Bronchial epithelial cell (primary cell): Measurements from ENCODE around the gene SLC25A22. TPM values are rescaled to one million over a fixed set of nuclear protein-coding genes. Genes with fewer than 3 reads are reported as not detected.

ENCODE experiments used
- DNase-seq: peaks from one replicate; pipeline ENCODE4 v3.0.0-alpha.2; 2010; ENCODE audit warnings: low read depth
- FAIRE-seq: peaks from 2 replicates; lab custom pipeline; 2011; peaks lifted over from hg19 to GRCh38; lab: Jason Lieb, UNC
- H3K27me3 ChIP-seq: 2 replicates; pipeline ENCODE4 v1.5.1; 2011; ENCODE audit warnings: low read length; ENCODE audit not compliant: control insufficient read depth, insufficient read depth
- H3K36me3 ChIP-seq: 2 replicates; pipeline ENCODE4 v1.5.1; 2011; ENCODE audit warnings: low read length; ENCODE audit not compliant: control insufficient read depth, insufficient read depth
- H3K4me3 ChIP-seq: 2 replicates; pipeline ENCODE4 v1.5.1; 2011; ENCODE audit warnings: mild to moderate bottlenecking, low read depth, low read length, control low read depth
- CTCF ChIP-seq: IDR thresholded peaks from 2 replicates; pipeline ENCODE4 v1.5.1; 2011; ENCODE audit warnings: mild to moderate bottlenecking, moderate library complexity, low read length, control low read depth, inconsistent platforms; ENCODE audit not compliant: insufficient read depth, severe bottlenecking
- total RNA-seq: library from RNA; depleted of rRNA; stranded (reverse); fragments of >200 nt; gene quantifications from 2 replicates; pipeline ENCODE4 v1.2.1, GENCODE V29; 2014

The SLC25A22 gene
- total RNA-seq, 1 donor from 2014 or later = 5.3 TPM

DNA sequence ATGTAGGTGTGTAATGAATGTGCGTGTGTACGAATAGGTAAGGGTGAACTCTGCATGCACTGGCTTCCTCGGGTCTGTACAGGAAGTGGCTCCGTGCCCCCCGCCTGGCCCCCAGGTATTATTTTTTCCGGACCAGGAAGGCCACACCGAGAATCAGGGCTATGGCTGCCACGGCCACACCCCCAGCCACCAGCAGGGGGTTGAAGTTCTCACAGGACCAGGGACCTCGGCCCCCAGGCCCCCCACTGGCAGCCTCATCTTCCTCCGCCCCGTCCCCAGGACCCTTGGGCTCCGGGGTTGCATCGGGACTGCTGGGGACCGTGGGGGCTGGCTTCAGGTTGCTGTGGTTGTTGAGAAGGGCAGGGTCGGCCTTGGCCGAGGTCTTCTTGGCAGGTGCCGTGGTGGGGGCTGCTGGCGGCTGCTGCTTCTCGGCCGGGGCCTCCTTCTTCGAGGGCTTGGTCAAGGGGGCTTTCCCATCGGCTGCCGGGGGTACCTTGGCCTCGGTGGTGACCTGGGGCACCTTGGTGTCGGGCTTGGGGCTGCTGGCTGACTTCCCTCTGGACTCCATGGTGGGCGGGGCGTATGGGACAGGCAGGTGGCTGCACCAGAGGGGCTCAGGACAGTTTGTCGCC, 10.0 kb downstream of the SLC25A22 start:
- Histone ChIP-seq H3K4me3 (no peak overlapping the region), H3K27me3 (peaks cover 3% of the 10 kb centered on the region), H3K36me3 (peaks cover 3% of the 10 kb centered on the region)
- TF ChIP-seq CTCF = no peak
- DNase-seq = no peak
- no peak for FAIRE-seq

- H3K36me3 ChIP-seq = peaks cover 3% of the 10 kb centered on the region
- peaks cover 3% of the 10 kb centered on the region for H3K27me3 ChIP-seq
- TF ChIP-seq CTCF = no peak
- no peak for DNase-seq
- no peak overlapping the region for H3K4me3 ChIP-seq
- no peak for FAIRE-seq
These were observed 10.9 kb downstream of the SLC25A22 start for GRCh38 chr11:787084-787675.

GRCh38 chr11:786235-787083, 11.6 kb downstream of the SLC25A22 start:
- H3K36me3 ChIP-seq = no peaks in the 10 kb centered on the region
- no peak for TF ChIP-seq CTCF
- DNase-seq = no peak
- H3K27me3 ChIP-seq = peaks cover 3% of the 10 kb centered on the region
- no peak overlapping the region for H3K4me3 ChIP-seq
- FAIRE-seq = no peak

- FAIRE-seq (no peak), DNase-seq (peak; percentile 77)
These were observed 14.5 kb downstream of the SLC25A22 start for GRCh38 chr11:783581-784015.

More at GRCh38 chr11:783581-784015, 14.5 kb downstream of the SLC25A22 start:
- peaks cover 8% of the 10 kb centered on the region for H3K36me3 ChIP-seq
- TF ChIP-seq CTCF = peak; percentile 94
- no peak overlapping the region for H3K4me3 ChIP-seq
- H3K27me3 ChIP-seq = no peaks in the 10 kb centered on the region
